B cell (primary cell): ENCODE results near the gene VAMP8.

Source experiments
- EZH2 ChIP-seq: IDR thresholded peaks from 2 replicates; pipeline ENCODE4 v1.6.1; 2012; ENCODE audit warnings: borderline replicate concordance, low read depth, mild to moderate bottlenecking, moderate library complexity, low read length; ENCODE audit not compliant: insufficient read depth, poor library complexity, severe bottlenecking
- TF ChIP-seq, protein P1 (sequence below): fragments of 200-600 bp; IDR thresholded peaks from one replicate; pipeline ENCODE4 v1.8.0; 2022; ENCODE audit warnings: antibody characterized with exemption, mild to moderate bottlenecking

DNA sequence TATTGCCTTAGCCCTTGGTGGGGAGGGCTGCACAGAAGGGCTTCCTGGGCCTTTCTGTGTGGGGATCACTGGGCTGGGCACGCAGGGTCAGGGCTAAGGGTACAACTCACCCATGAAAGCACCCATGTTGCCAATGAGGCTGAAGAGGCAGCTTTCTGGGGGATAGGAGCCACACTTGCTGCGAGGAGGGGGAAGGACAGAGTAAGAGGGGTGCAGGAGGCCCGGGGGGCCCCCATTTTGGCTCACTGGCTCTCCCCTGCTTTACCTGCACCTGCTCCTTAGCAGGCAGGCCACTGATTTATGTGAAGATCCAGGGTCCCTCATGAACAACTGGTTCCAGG is 22.8 kb downstream of the VAMP8 start:
- TF ChIP-seq, protein P1, sequence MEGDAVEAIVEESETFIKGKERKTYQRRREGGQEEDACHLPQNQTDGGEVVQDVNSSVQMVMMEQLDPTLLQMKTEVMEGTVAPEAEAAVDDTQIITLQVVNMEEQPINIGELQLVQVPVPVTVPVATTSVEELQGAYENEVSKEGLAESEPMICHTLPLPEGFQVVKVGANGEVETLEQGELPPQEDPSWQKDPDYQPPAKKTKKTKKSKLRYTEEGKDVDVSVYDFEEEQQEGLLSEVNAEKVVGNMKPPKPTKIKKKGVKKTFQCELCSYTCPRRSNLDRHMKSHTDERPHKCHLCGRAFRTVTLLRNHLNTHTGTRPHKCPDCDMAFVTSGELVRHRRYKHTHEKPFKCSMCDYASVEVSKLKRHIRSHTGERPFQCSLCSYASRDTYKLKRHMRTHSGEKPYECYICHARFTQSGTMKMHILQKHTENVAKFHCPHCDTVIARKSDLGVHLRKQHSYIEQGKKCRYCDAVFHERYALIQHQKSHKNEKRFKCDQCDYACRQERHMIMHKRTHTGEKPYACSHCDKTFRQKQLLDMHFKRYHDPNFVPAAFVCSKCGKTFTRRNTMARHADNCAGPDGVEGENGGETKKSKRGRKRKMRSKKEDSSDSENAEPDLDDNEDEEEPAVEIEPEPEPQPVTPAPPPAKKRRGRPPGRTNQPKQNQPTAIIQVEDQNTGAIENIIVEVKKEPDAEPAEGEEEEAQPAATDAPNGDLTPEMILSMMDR, result no peak
- TF ChIP-seq EZH2, result no peak
